GM12878 (cell line): ENCODE results near the gene CTRB1. TPM values are rescaled to one million over a fixed set of nuclear protein-coding genes. Genes with fewer than 3 reads are reported as not detected.

Source experiments
- ATAC-seq: fragments of 200-7000 bp; cut with Tn5 transposase; 3 replicates; pipeline ENCODE4 v1.9.1; 2020; ENCODE audit warnings: mild to moderate bottlenecking, moderate library complexity
- BruUV-seq: library from RNA; stranded (reverse); fragments of 400-500 nt; replicated peaks from 2 replicates; lab custom pipeline; 2021; lab: Mats Ljungman, UMichigan
- CTCF ChIA-PET: fragments of 300-600 bp; sonication (Branson Sonifier 250); formaldehyde crosslinking; extraction: SDS; loops from one replicate; lab custom pipeline; 2021; ENCODE audit warnings: inconsistent platforms; lab: Yijun Ruan, JAX
- POLR2A ChIA-PET: fragments of 350-600 bp; formaldehyde crosslinking; extraction: SDS; loops from one replicate; lab custom pipeline; 2021; ENCODE audit warnings: inconsistent platforms; lab: Charles Lee
- RAD21 ChIA-PET: fragments of 300-600 bp; sonication (Branson Sonifier 250); formaldehyde crosslinking; loops from one replicate; lab custom pipeline; 2023; ENCODE audit warnings: antibody characterized with exemption; ENCODE audit not compliant: unreplicated experiment; lab: Charles Lee
- SMC1A ChIA-PET: fragments of 300-600 bp; sonication (Branson Sonifier 250); formaldehyde crosslinking; loops from one replicate; lab custom pipeline; 2023; ENCODE audit not compliant: unreplicated experiment, uncharacterized antibody; lab: Charles Lee
- DNase-seq: peaks from one replicate; pipeline ENCODE4 v3.0.0-alpha.2; 2011; ENCODE audit warnings: low read depth, low spot score
- FAIRE-seq: peaks from 3 replicates; lab custom pipeline; 2011; peaks lifted over from hg19 to GRCh38; lab: Jason Lieb, UNC
- H2AFZ ChIP-seq: 2 replicates; pipeline ENCODE4 v1.6.0; 2011; ENCODE audit warnings: low read depth, low read length, control low read depth; ENCODE audit not compliant: control insufficient read depth
- H3K27ac ChIP-seq: 2 replicates; pipeline ENCODE4 v1.5.1; 2011; ENCODE audit warnings: control low read depth; ENCODE audit not compliant: control insufficient read depth, insufficient read depth
- H3K27me3 ChIP-seq, 2 experiments: replicated peaks in 1 of 2; 2 replicates each; pipeline versions ENCODE4 v1.6.0 to v1.6.1; 2011; ENCODE audit warnings: low read length in 1 of 2; ENCODE audit not compliant: control insufficient read depth in 2 of 2, insufficient read depth in 2 of 2
- H3K36me3 ChIP-seq, 2 experiments: 2 replicates each; pipeline ENCODE4 v1.5.1; 2011; ENCODE audit warnings: low read length in 1 of 2; ENCODE audit not compliant: control insufficient read depth in 2 of 2, insufficient read depth in 2 of 2
- H3K4me1 ChIP-seq: 2 replicates; pipeline ENCODE4 v1.6.1; 2011; ENCODE audit warnings: mild to moderate bottlenecking, low read length, moderate library complexity, mixed read lengths; ENCODE audit not compliant: control insufficient read depth, insufficient read depth
- H3K4me2 ChIP-seq: 2 replicates; pipeline ENCODE4 v1.6.0; 2011; ENCODE audit warnings: control low read depth; ENCODE audit not compliant: control insufficient read depth, insufficient read depth
- H3K4me3 ChIP-seq: fragments of 200-600 bp; sonication (generic); 2 replicates; pipeline ENCODE4 v1.5.1; 2016
- H3K79me2 ChIP-seq: 2 replicates; pipeline ENCODE4 v1.6.0; 2011; ENCODE audit warnings: low read length; ENCODE audit not compliant: control insufficient read depth, insufficient read depth
- H3K9ac ChIP-seq: 2 replicates; pipeline ENCODE4 v1.8.0; 2011; ENCODE audit warnings: low read length, control low read depth, mixed read lengths; ENCODE audit not compliant: control insufficient read depth, insufficient read depth
- H3K9me3 ChIP-seq: replicated peaks from 3 replicates; pipeline ENCODE4 v1.5.1; 2011; ENCODE audit warnings: mild to moderate bottlenecking, low read length; ENCODE audit not compliant: control insufficient read depth, insufficient read depth
- H4K20me1 ChIP-seq: 2 replicates; pipeline ENCODE4 v1.6.0; 2011; ENCODE audit not compliant: control insufficient read depth, insufficient read depth
- ATF7 ChIP-seq: fragments of 450-650 bp; IDR thresholded peaks from 2 replicates; pipeline ENCODE4 v1.6.1; 2016; ENCODE audit warnings: low read depth, mild to moderate bottlenecking
- BHLHE40 ChIP-seq, 2 experiments: fragments of 450-650 bp in 1 of 2; IDR thresholded peaks; 2 replicates each; pipeline ENCODE4 v1.6.1; 2011 to 2017; ENCODE audit warnings: low read depth in 2 of 2, borderline replicate concordance in 1 of 2, improper control_type of control experiment in 1 of 2, low read length in 1 of 2, mild to moderate bottlenecking in 1 of 2
- CBX5 ChIP-seq: sonication (generic); IDR thresholded peaks from 2 replicates; pipeline ENCODE4 v1.6.1; 2016; ENCODE audit warnings: low read depth, moderate library complexity, mild to moderate bottlenecking, inconsistent platforms
- JUND ChIP-seq: IDR thresholded peaks from 2 replicates; pipeline ENCODE4 v1.6.1; 2012; ENCODE audit warnings: low read depth, mild to moderate bottlenecking, low read length, improper control_type of control experiment, moderate library complexity
- NBN ChIP-seq: fragments of 450-650 bp; IDR thresholded peaks from 2 replicates; pipeline ENCODE4 v1.6.1; 2016
- RB1 ChIP-seq: fragments of 450-650 bp; formaldehyde crosslinking; IDR thresholded peaks from 2 replicates; pipeline ENCODE4 v1.6.1; 2017; ENCODE audit warnings: mild to moderate bottlenecking, borderline replicate concordance
- RELA ChIP-seq: fragments of 450-650 bp; IDR thresholded peaks from 2 replicates; pipeline ENCODE4 v1.8.0; 2014; ENCODE audit warnings: borderline replicate concordance; ENCODE audit not compliant: partially characterized antibody
- SPI1 ChIP-seq: IDR thresholded peaks from 2 replicates; pipeline ENCODE4 v1.6.1; 2011; ENCODE audit warnings: low read depth, mild to moderate bottlenecking, low read length, moderate library complexity, borderline replicate concordance; ENCODE audit not compliant: insufficient read depth
- TCF7 ChIP-seq: IDR thresholded peaks from 2 replicates; pipeline ENCODE4 v1.6.1; 2014; ENCODE audit warnings: antibody characterized with exemption, borderline replicate concordance
- ZBED1 ChIP-seq: IDR thresholded peaks from 2 replicates; pipeline ENCODE4 v1.6.1; 2016; ENCODE audit warnings: borderline replicate concordance
- ZNF207 ChIP-seq: fragments of 450-650 bp; IDR thresholded peaks from 2 replicates; pipeline ENCODE4 v1.6.1; 2014; ENCODE audit warnings: antibody characterized with exemption, mild to moderate bottlenecking, borderline replicate concordance
- whole genome bisulfite sequencing: methylation state at CpG from one replicate; pipeline ENCODE4 v1.1.6; 2016; ENCODE audit warnings: low lambda C conversion rate; ENCODE audit not compliant: insufficient replicate concordance, insufficient coverage; ENCODE audit errors: missing lambda C conversion rate; 5-methylcytosine and 5-hydroxymethylcytosine counted together
- in situ Hi-C: fragments of 300-500 bp; cut with MboI; formaldehyde crosslinking; loops from 9 replicates; pipeline ENCODE4 v1.14.3; 2018; ENCODE audit warnings: mixed read lengths
- intact Hi-C: fragments of 100-400 bp; cut with micrococcal nuclease; formaldehyde crosslinking; loops from one replicate; pipeline ENCODE4 v1.14.2; 2022; ENCODE audit not compliant: unreplicated experiment
- polyA plus RNA-seq, 11 experiments: library from polyadenylated mRNA; depleted of rRNA in 4 of 11; unstranded in 6 of 11; stranded (reverse) in 5 of 11; fragments of >200 nt; fragmentation: Nextera tagmentation in 4 of 11; fragmentation: Illumina TruSeq in 1 of 11; extraction: Ambion mirVana in 4 of 11; extraction: Trizol in 1 of 11; gene quantifications; 1 replicate in 1 of 11; 2 replicates in 10 of 11; pipeline versions ENCODE4 v1.2.1 to v1.2.3, GENCODE V29; 2011 to 2016; ENCODE audit warnings: inconsistent platforms in 2 of 11, missing spikeins in 2 of 11, low read depth in 1 of 11
- total RNA-seq, 4 experiments: library from RNA; depleted of rRNA in 3 of 4; stranded (reverse); fragments of >200 nt in 3 of 4; fragmentation: Illumina TruSeq in 1 of 4; extraction: Trizol in 1 of 4; gene quantifications; 2 replicates each; pipeline versions ENCODE4 v1.2.1 to v1.2.3, GENCODE V29; 2013 to 2021

Gene CTRB1
- total and polyA plus RNA-seq, 10 of the 15 experiments (the other 5 are each of a cell fraction or from before 2014, with no cell fraction given): 0.28 to 4.4 TPM; not detected in 8

GRCh38 chr16:75233611-75233938 lies 14.8 kb downstream of the CTRB1 start:
- ChIA-PET SMC1A (interaction anchor here (0.6 to 3.1 kb wide), 20 partner anchors 11 to 186 kb away, joined by 3 to 42 read pairs (median 4); no protein-coding TSS in a partner anchor), CTCF (interaction anchor here (0.5 to 10.6 kb wide), 39 partner anchors 9 to 1100 kb away, joined by 3 to 243 read pairs (median 6); partner anchors contain the start of gene BCAR1), RAD21 (interaction anchor here (0.6 to 7.9 kb wide), 17 partner anchors 12 to 235 kb away, joined by 3 to 150 read pairs (median 4); partner anchors contain the start of gene ZNRF1)
- Histone ChIP-seq H3K4me2 (no peak overlapping the region), H2AFZ (no peak overlapping the region), H4K20me1 (no peaks in the 10 kb centered on the region), H3K4me3 (no peak overlapping the region), H3K9ac (no peak overlapping the region)
- ATAC-seq: no peak
- no peak for DNase-seq
- 48% methylated on average over 7 of the region's 7 CpGs for WGBS
- TF ChIP-seq RB1 (no peak), JUND (no peak), RELA (no peak), NBN (no peak), CBX5 (no peak), ZBED1 (no peak), BHLHE40 (IDR thresholded peaks at IDR 0.05; ENCODE audit: borderline replicate concordance in 1 of 2, low read depth in 2 of 2, low read length in 1 of 2) (no peak), ATF7 (no peak), ZNF207 (no peak), TCF7 (no peak), SPI1 (no peak)
- TF ChIP-seq, all 136 proteins: peak for 0
- Histone ChIP-seq H3K4me1 (no peaks in the 10 kb centered on the region), H3K79me2 (no peaks in the 10 kb centered on the region), H3K9me3 (no peaks in the 10 kb centered on the region), H3K36me3 (no peaks in the 10 kb centered on the region; a peak in 1 of 4 replicates), H3K27ac (no peak overlapping the region), H3K27me3 (no peaks in the 10 kb centered on the region)
- in situ Hi-C loops: loop anchor here (5.0 kb wide), 1 partner anchor 154 kb away; no protein-coding TSS in a partner anchor
- FAIRE-seq: no peak
- intact Hi-C loops: loop anchor here (5.0 to 10.0 kb wide), 4 partner anchors 36 to 531 kb away; no protein-coding TSS in a partner anchor
- POLR2A ChIA-PET: interaction anchor here (1.0 kb wide), 1 partner anchor 152 kb away, joined by 4 read pairs; no protein-coding TSS in a partner anchor
- no TSS peak for BruUV-seq
